HepG2 (cell line): ENCODE measurements around the gene MRPL43. TPM values are rescaled to one million over a fixed set of nuclear protein-coding genes. Genes with fewer than 3 reads are reported as not detected.

Experiments used
- EEA1 ChIP-seq: sonication (generic); formaldehyde crosslinking; IDR thresholded peaks from 2 replicates; pipeline ENCODE4 v1.5.1; 2020; ENCODE audit warnings: mild to moderate bottlenecking, missing genetic modification reagents, borderline replicate concordance
- HNRNPH1 ChIP-seq: fragments of 200-400 bp; formaldehyde crosslinking; optimal IDR thresholded peaks from 2 replicates; pipeline ENCODE3; 2017; ENCODE audit warnings: mild to moderate bottlenecking, low read depth, low read length
- KDM6A ChIP-seq: IDR thresholded peaks from 2 replicates; pipeline ENCODE4 v1.6.1; 2016; ENCODE audit warnings: low read depth
- KLF12 ChIP-seq: sonication (generic); formaldehyde crosslinking; IDR thresholded peaks from 2 replicates; pipeline ENCODE4 v1.4.0; 2020; ENCODE audit warnings: missing genetic modification reagents, borderline replicate concordance
- MED1 ChIP-seq: sonication (generic); formaldehyde crosslinking; IDR thresholded peaks from 2 replicates; pipeline ENCODE4 v1.4.0; 2020; ENCODE audit warnings: missing genetic modification reagents
- NFE2 ChIP-seq: sonication (generic); formaldehyde crosslinking; IDR thresholded peaks from 2 replicates; pipeline ENCODE4 v1.4.0; 2020; ENCODE audit warnings: missing genetic modification reagents
- RBM22 ChIP-seq: fragments of 200-400 bp; formaldehyde crosslinking; optimal IDR thresholded peaks from 2 replicates; pipeline ENCODE3; 2017; ENCODE audit warnings: mild to moderate bottlenecking, low read length, moderate library complexity
- REL ChIP-seq: sonication (generic); formaldehyde crosslinking; conservative IDR thresholded peaks from 2 replicates; pipeline ENCODE4 v1.8.0; 2022; ENCODE audit warnings: mild to moderate bottlenecking, missing genetic modification reagents, moderate library complexity
- RXRB ChIP-seq: IDR thresholded peaks from 2 replicates; pipeline ENCODE4 v1.6.1; 2016; ENCODE audit warnings: borderline replicate concordance, missing genetic modification reagents, missing compliant biosample characterization
- SMARCE1 ChIP-seq: fragments of 450-650 bp; IDR thresholded peaks from 2 replicates; pipeline ENCODE4 v1.6.1; 2017; ENCODE audit warnings: borderline replicate concordance
- SNAPC2 ChIP-seq: sonication (generic); formaldehyde crosslinking; IDR thresholded peaks from 2 replicates; pipeline ENCODE4 v1.8.1; 2022; ENCODE audit warnings: mild to moderate bottlenecking, missing genetic modification reagents
- ZC3H4 ChIP-seq: sonication (generic); formaldehyde crosslinking; IDR thresholded peaks from 2 replicates; pipeline ENCODE4 v1.4.0; 2020; ENCODE audit warnings: missing genetic modification reagents, borderline replicate concordance
- ZNF230 ChIP-seq: sonication (generic); formaldehyde crosslinking; IDR thresholded peaks from 2 replicates; pipeline ENCODE4 v1.4.0; 2020; ENCODE audit warnings: mild to moderate bottlenecking, missing genetic modification reagents
- ZNF446 ChIP-seq: sonication (generic); formaldehyde crosslinking; IDR thresholded peaks from 2 replicates; pipeline ENCODE4 v1.5.0; 2020; ENCODE audit warnings: mild to moderate bottlenecking, missing genetic modification reagents
- ZNF496 ChIP-seq: sonication (generic); formaldehyde crosslinking; IDR thresholded peaks from 2 replicates; pipeline ENCODE4 v1.8.1; 2023; ENCODE audit warnings: mild to moderate bottlenecking, moderate library complexity, missing genetic modification reagents; ENCODE audit not compliant: insufficient replicate concordance
- ZNF598 ChIP-seq: sonication (generic); formaldehyde crosslinking; IDR thresholded peaks from 2 replicates; pipeline ENCODE4 v1.5.1; 2020; ENCODE audit warnings: mild to moderate bottlenecking, missing genetic modification reagents, borderline replicate concordance
- ZNF615 ChIP-seq: sonication (generic); formaldehyde crosslinking; IDR thresholded peaks from 2 replicates; pipeline ENCODE4 v1.5.0; 2020; ENCODE audit warnings: mild to moderate bottlenecking, missing genetic modification reagents, borderline replicate concordance
- ZNF768 ChIP-seq: sonication (generic); formaldehyde crosslinking; IDR thresholded peaks from 2 replicates; pipeline ENCODE4 v1.4.0; 2020; ENCODE audit warnings: missing genetic modification reagents
- ZNF777 ChIP-seq: sonication (generic); formaldehyde crosslinking; IDR thresholded peaks from 2 replicates; pipeline ENCODE4 v1.4.0; 2020; ENCODE audit warnings: missing genetic modification reagents
- ZNF850 ChIP-seq: sonication (generic); formaldehyde crosslinking; conservative IDR thresholded peaks from 2 replicates; pipeline ENCODE4 v1.9.0; 2021; ENCODE audit warnings: mild to moderate bottlenecking, missing genetic modification reagents
- polyA plus RNA-seq, 8 experiments: library from polyadenylated mRNA; depleted of rRNA in 3 of 8; stranded (reverse) in 7 of 8; unstranded in 1 of 8; fragments of >200 nt; fragmentation: Illumina TruSeq in 4 of 8; extraction: Trizol in 4 of 8; gene quantifications; 2 replicates each; pipeline versions ENCODE4 v1.2.1 to v1.2.3, GENCODE V29; 2011 to 2016; ENCODE audit warnings: low read depth in 4 of 8, missing spikeins in 1 of 8, mixed read lengths in 1 of 8; ENCODE audit not compliant: insufficient read depth in 1 of 8
- total RNA-seq, 5 experiments: library from RNA; depleted of rRNA; stranded (reverse); fragments of >200 nt; fragmentation: Illumina TruSeq; extraction: Trizol; gene quantifications; 2 replicates each; pipeline ENCODE4 v1.2.3, GENCODE V29; 2016; ENCODE audit warnings: low read depth in 1 of 5
- TF ChIP-seq, protein P1 (sequence below): sonication (generic); formaldehyde crosslinking; IDR thresholded peaks from 2 replicates; pipeline ENCODE4 v1.8.0; 2022; ENCODE audit warnings: mild to moderate bottlenecking, missing genetic modification reagents
- TF ChIP-seq, protein P2 (sequence below): sonication (generic); formaldehyde crosslinking; IDR thresholded peaks from 2 replicates; pipeline ENCODE4 v1.8.0; 2023; ENCODE audit warnings: mild to moderate bottlenecking, missing genetic modification reagents
- TF ChIP-seq, protein P3 (sequence below): sonication (generic); formaldehyde crosslinking; IDR thresholded peaks from 2 replicates; pipeline ENCODE4 v1.4.0; 2020; ENCODE audit warnings: mild to moderate bottlenecking, missing genetic modification reagents
- TF ChIP-seq, protein P4 (sequence below): sonication (generic); formaldehyde crosslinking; IDR thresholded peaks from 2 replicates; pipeline ENCODE4 v1.4.0; 2020; ENCODE audit warnings: missing genetic modification reagents

MRPL43 gene
- total and polyA plus RNA-seq, 2 of the 13 experiments (the other 11 are each of a cell fraction or from before 2014, with no cell fraction given): 71.0 to 73.7 TPM

DNA sequence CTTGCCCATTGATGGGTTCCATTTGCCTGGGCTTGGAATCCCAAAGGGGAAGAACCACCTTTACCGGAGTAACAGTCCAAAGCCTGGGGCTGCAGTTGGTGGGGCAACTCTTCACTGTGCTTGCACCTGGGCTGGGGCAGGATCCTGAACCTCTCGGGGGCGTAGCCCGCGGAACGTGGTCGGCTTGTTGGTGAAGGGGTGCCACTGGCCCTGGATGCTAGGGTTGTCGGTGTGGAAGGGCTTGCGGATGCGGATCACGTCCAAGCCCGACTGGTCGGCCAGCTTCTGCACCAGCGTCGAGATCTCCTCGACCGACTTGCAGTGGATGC is 710 bp downstream of the MRPL43 start (continued):
- TF ChIP-seq, protein P1, sequence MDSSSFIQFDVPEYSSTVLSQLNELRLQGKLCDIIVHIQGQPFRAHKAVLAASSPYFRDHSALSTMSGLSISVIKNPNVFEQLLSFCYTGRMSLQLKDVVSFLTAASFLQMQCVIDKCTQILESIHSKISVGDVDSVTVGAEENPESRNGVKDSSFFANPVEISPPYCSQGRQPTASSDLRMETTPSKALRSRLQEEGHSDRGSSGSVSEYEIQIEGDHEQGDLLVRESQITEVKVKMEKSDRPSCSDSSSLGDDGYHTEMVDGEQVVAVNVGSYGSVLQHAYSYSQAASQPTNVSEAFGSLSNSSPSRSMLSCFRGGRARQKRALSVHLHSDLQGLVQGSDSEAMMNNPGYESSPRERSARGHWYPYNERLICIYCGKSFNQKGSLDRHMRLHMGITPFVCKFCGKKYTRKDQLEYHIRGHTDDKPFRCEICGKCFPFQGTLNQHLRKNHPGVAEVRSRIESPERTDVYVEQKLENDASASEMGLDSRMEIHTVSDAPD (CRISPR knock-in tag): no peak
- TF ChIP-seq, protein P2, sequence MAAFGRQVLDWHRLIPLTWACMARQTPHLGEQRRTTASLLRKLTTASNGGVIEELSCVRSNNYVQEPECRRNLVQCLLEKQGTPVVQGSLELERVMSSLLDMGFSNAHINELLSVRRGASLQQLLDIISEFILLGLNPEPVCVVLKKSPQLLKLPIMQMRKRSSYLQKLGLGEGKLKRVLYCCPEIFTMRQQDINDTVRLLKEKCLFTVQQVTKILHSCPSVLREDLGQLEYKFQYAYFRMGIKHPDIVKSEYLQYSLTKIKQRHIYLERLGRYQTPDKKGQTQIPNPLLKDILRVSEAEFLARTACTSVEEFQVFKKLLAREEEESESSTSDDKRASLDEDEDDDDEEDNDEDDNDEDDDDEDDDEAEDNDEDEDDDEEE: no peak; the same call in 1 of the 2 replicates
- TF ChIP-seq ZNF230 (CRISPR knock-in tag) (no peak), EEA1 (CRISPR knock-in tag) (no peak; the same call in 1 of the 2 replicates), ZNF768 (CRISPR knock-in tag) (0 out of 2 replicates have a peak, but pooled peaks have one; percentile 34), HNRNPH1 (no peak), ZNF446 (CRISPR knock-in tag) (no peak), ZNF850 (CRISPR knock-in tag) (no peak), REL (peak; percentile 30; the same call in 1 of the 2 replicates), KDM6A (no peak), MED1 (peak; percentile 10; the same call in 1 of the 2 replicates), ZC3H4 (CRISPR knock-in tag) (no peak), ZNF598 (0 out of 2 replicates have a peak, but pooled peaks have one; percentile 4), ZNF496 (CRISPR knock-in tag) (no peak), ZNF615 (CRISPR knock-in tag) (no peak), KLF12 (CRISPR knock-in tag) (no peak), SNAPC2 (CRISPR knock-in tag) (no peak; the same call in 1 of the 2 replicates), RBM22 (peak; percentile 92), NFE2 (no peak), ZNF777 (CRISPR knock-in tag) (no peak), RXRB (CRISPR knock-in tag) (0 out of 2 replicates have a peak, but pooled peaks have one; percentile 23), SMARCE1 (no peak)
- TF ChIP-seq, protein P3, sequence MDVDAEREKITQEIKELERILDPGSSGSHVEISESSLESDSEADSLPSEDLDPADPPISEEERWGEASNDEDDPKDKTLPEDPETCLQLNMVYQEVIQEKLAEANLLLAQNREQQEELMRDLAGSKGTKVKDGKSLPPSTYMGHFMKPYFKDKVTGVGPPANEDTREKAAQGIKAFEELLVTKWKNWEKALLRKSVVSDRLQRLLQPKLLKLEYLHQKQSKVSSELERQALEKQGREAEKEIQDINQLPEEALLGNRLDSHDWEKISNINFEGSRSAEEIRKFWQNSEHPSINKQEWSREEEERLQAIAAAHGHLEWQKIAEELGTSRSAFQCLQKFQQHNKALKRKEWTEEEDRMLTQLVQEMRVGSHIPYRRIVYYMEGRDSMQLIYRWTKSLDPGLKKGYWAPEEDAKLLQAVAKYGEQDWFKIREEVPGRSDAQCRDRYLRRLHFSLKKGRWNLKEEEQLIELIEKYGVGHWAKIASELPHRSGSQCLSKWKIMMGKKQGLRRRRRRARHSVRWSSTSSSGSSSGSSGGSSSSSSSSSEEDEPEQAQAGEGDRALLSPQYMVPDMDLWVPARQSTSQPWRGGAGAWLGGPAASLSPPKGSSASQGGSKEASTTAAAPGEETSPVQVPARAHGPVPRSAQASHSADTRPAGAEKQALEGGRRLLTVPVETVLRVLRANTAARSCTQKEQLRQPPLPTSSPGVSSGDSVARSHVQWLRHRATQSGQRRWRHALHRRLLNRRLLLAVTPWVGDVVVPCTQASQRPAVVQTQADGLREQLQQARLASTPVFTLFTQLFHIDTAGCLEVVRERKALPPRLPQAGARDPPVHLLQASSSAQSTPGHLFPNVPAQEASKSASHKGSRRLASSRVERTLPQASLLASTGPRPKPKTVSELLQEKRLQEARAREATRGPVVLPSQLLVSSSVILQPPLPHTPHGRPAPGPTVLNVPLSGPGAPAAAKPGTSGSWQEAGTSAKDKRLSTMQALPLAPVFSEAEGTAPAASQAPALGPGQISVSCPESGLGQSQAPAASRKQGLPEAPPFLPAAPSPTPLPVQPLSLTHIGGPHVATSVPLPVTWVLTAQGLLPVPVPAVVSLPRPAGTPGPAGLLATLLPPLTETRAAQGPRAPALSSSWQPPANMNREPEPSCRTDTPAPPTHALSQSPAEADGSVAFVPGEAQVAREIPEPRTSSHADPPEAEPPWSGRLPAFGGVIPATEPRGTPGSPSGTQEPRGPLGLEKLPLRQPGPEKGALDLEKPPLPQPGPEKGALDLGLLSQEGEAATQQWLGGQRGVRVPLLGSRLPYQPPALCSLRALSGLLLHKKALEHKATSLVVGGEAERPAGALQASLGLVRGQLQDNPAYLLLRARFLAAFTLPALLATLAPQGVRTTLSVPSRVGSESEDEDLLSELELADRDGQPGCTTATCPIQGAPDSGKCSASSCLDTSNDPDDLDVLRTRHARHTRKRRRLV: no peak
- TF ChIP-seq, protein P4, sequence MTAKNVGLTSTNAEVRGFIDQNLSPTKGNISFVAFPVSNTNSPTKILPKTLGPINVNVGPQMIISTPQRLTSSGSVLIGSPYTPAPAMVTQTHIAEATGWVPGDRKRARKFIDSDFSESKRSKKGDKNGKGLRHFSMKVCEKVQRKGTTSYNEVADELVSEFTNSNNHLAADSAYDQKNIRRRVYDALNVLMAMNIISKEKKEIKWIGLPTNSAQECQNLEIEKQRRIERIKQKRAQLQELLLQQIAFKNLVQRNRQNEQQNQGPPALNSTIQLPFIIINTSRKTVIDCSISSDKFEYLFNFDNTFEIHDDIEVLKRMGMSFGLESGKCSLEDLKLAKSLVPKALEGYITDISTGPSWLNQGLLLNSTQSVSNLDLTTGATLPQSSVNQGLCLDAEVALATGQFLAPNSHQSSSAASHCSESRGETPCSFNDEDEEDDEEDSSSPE: no peak
